Measurements from ENCODE around the gene YPEL1.

The YPEL1 gene

DNA sequence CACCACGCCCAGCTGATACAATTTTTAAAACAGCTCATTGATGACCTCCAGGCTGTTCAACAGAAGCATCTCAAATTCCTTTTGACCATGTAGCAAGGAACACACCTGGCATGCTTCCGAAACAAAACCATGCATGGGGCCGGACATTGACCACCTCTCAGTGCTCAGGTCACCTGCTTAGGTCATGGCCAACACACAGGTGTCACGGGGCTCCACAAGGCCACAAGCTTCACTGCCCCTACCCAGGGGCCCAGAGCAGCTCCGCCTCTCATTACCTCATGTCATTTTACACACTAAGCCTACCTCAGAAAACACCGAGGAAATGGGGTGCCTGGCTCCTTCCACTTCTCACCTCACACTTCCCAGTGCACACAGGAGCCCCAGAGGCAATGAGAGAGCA is 26.6 kb downstream of the YPEL1 start:
- TF ChIP-seq, protein P1, sequence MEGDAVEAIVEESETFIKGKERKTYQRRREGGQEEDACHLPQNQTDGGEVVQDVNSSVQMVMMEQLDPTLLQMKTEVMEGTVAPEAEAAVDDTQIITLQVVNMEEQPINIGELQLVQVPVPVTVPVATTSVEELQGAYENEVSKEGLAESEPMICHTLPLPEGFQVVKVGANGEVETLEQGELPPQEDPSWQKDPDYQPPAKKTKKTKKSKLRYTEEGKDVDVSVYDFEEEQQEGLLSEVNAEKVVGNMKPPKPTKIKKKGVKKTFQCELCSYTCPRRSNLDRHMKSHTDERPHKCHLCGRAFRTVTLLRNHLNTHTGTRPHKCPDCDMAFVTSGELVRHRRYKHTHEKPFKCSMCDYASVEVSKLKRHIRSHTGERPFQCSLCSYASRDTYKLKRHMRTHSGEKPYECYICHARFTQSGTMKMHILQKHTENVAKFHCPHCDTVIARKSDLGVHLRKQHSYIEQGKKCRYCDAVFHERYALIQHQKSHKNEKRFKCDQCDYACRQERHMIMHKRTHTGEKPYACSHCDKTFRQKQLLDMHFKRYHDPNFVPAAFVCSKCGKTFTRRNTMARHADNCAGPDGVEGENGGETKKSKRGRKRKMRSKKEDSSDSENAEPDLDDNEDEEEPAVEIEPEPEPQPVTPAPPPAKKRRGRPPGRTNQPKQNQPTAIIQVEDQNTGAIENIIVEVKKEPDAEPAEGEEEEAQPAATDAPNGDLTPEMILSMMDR (conservative IDR thresholded peaks at IDR 0.05; ENCODE audit: control insufficient read depth, insufficient read depth, low read depth, low read length) = no peak
- H3K4me3 ChIP-seq (ENCODE audit: control insufficient read depth, low read depth, low read length) = no peak overlapping the region
- no peak for DNase-seq (ENCODE audit: low read depth)

DNA sequence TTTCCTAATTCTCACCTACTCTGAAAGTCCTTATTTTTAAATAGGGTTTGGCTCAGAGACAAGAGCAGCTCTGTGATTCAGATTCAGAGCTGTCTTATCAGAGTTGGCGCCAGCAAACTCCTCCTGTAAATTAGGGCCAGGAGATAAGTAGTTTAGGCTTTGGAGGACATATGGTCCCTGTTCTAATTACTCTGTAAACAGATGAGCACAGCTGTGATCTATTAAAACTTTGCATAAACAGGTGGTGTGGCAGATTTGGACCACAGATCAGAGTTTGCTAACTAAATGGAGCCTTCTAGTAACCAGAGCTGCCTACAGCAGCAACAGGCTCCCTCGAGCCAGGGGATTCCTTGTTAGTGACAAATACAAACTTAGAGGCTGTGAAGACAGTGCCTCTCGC is 27.9 kb downstream of the YPEL1 start:
- TF ChIP-seq, protein P1 (conservative IDR thresholded peaks at IDR 0.05; ENCODE audit: control insufficient read depth, insufficient read depth, low read depth, low read length) = no peak
- no peak for DNase-seq (ENCODE audit: low read depth)
- H3K4me3 ChIP-seq (ENCODE audit: control insufficient read depth, low read depth, low read length) = no peak overlapping the region

DNA sequence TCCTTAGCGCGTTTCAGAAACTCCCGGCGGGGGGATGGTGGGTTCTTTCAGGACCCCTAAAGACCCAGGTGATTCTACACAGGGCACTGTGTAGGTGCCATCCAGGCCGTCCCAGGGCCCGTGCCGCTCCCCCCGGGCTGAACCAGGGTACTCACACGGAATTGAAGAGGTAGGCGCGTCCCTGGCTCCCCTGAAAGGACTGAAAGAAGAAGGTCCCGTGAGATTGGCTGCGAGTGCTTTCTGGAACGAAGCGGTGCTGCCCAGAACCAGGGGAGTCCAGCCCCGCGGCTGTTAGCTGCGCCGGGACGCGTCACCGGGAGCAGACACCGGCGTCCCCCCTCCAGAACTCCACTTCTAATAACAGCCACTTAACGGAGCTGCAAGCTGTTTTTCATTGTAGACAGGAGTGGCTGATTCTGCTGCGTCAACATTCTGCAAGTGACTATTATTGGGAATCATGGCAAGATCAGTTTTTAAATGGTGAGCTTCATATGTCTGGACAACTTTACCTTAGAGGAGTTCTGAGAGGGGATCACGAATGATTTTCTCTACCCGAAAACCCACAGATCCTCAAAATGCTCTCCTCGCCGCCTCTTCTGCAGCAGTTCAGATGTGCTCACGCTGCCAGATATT is 31.8 kb downstream of the YPEL1 start:
- TF ChIP-seq, protein P1 (conservative IDR thresholded peaks at IDR 0.05; ENCODE audit: control insufficient read depth, insufficient read depth, low read depth, low read length) = no peak

DNA sequence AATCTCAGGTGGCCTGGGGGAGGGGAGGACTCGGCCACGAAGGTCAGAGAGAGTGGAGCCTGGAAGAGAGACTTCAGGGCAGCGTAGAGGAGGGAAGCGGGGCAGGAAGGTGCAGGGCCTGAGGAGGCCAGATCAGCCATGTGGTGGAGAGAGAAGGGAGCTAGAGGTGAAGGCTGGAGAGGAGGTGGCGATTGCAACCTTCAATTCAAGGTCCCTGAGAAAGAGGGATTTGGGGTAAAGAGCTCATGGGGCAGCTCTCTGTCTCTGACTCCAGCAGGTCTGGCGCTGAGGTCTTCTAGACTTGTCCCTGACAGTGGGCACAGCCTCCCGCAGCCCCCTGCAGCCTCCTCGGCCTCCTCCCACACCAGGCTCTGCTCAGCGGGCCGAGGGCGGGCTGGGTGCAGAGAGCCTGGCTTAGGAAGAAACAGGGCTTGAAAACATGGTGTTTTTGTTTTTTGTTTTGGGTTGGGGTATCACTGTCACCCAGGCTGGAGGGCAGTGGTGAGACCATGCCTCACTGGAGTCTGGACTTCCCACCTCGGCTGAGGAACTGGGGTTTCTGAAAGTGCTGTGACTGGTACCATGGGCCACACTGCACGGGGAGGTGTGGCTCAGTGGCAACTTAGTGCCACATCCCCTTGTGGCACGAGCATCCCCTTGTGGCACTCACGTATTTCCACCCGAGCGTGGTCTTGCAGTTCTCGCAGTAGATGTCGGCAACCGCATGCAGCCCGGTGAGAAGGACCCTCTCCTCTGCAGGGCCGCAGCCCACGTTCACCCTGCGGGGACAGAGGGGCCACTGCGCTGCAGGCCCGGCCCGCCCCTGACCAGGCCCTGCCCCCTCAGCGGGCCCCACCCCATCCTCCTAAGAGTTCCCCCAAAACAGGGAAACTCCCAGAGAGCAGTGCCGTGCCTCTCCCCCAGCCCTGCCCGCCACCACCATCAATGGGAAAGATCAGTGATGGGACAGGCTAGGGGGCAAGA is 32.6 kb downstream of the YPEL1 start:
- no peak for DNase-seq (ENCODE audit: low read depth)
- H3K4me3 ChIP-seq (ENCODE audit: control insufficient read depth, low read depth, low read length) = no peak overlapping the region
- TF ChIP-seq, protein P1 (conservative IDR thresholded peaks at IDR 0.05; ENCODE audit: control insufficient read depth, insufficient read depth, low read depth, low read length) = no peak

More for the DNA sequence above, 31.8 kb downstream of the YPEL1 start:
- no peak overlapping the region for H3K4me3 ChIP-seq (ENCODE audit: control insufficient read depth, low read depth, low read length)
- DNase-seq (ENCODE audit: low read depth) = no peak

DNA sequence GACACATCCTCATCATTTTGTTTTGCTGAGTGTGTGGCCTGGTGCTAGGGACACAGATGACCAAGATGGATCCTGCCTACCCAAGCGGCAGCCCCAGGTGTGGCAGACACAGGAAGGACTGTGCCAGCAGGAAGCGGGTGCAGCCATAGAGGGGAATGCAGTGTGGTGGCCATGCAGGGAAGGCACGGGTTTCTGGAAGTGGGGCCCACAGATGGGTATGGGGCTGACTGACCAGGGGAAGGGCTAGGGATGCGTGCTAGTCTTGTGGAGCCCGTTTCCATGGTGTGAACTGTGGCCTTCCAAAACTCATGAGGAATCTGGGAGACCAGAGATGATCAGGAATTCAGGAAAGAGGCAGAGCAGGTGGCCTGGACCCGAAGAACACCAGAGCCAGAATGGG is 33.5 kb downstream of the YPEL1 start:
- no peak for DNase-seq (ENCODE audit: low read depth)
- H3K4me3 ChIP-seq (ENCODE audit: control insufficient read depth, low read depth, low read length) = no peak overlapping the region
- TF ChIP-seq, protein P1 (conservative IDR thresholded peaks at IDR 0.05; ENCODE audit: control insufficient read depth, insufficient read depth, low read depth, low read length) = no peak

DNA sequence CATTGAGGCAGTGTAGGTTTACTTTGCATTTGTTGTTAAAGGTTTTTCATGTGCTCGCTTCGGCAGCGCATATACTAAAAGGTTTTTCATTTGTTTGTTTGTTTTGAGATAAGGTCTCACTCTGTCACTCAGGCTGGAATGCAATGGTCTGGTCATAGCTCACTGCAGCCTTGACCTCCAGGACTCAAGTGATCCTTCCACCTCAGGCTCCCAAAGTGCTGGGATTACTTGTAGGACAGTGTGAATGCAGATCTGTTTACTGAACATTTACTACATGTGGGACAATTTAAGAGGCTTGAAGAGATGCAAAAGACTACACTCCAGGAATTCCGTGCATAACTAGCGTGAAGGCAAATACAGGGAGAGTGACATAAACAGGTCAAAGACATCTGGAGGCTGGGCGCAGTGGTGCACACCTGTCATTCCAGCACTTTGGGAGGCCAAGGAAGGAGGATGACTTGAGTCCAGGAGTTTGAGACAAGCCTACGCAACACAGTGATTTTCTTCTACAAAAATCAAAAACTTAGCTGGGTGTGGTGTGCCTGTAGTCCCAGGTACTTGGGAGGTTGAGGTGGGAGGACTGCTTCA is 34.1 kb downstream of the YPEL1 start:
- no peak for DNase-seq (ENCODE audit: low read depth)
- TF ChIP-seq, protein P1 (conservative IDR thresholded peaks at IDR 0.05; ENCODE audit: control insufficient read depth, insufficient read depth, low read depth, low read length) = no peak
- H3K4me3 ChIP-seq (ENCODE audit: control insufficient read depth, low read depth, low read length) = no peak overlapping the region

Data from fibroblast of mammary gland (primary cell).